Fibroblast of peridontal ligament (primary cell): ENCODE data around the gene HCFC1.
A peak's percentile ranks its signal among the peaks of the same experiment; 100 is the strongest.

Experiments used
- DNase-seq: peaks from one replicate; pipeline ENCODE4 v3.0.0-alpha.2; 2010; ENCODE audit errors: extremely low read depth

The HCFC1 gene

DNA sequence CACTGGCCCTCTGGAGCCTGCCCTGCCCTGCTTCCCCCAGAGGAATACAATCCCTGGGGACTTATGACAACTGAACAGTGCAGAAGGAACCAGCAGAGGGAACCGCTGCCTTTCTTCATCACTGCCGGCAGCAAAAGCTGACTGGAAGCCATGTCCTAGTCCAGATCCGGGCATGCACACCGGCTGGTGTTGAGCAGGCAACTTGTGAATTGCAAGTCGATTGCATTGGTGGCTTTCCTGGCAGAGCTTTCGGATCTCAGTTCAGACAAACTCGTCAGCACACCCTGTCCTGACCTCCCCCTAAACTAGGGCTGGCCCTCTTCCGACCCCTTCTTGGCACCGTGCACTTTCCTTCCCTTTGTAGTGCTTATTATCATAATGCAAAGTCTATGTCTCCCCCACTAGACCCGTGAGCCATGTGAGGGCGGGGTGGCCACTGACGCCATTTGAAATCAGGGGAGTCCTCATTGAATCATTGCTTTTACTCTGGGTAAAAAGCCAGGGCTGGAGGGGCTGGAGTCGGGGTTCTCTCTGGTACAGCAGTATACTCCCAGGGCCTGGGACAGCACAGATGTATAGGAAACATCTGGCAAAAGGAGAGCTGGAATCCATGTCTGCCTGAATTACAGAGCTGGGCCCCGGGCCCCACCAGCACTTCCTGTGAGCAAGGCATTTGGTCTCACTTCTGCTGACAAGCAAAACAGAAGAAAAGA lies 47.3 kb downstream of the HCFC1 start:
- no peak for DNase-seq

GRCh38 chrX:153922932-153923857 lies 48.4 kb downstream of the HCFC1 start:
- peak; percentile 46 for DNase-seq

DNA sequence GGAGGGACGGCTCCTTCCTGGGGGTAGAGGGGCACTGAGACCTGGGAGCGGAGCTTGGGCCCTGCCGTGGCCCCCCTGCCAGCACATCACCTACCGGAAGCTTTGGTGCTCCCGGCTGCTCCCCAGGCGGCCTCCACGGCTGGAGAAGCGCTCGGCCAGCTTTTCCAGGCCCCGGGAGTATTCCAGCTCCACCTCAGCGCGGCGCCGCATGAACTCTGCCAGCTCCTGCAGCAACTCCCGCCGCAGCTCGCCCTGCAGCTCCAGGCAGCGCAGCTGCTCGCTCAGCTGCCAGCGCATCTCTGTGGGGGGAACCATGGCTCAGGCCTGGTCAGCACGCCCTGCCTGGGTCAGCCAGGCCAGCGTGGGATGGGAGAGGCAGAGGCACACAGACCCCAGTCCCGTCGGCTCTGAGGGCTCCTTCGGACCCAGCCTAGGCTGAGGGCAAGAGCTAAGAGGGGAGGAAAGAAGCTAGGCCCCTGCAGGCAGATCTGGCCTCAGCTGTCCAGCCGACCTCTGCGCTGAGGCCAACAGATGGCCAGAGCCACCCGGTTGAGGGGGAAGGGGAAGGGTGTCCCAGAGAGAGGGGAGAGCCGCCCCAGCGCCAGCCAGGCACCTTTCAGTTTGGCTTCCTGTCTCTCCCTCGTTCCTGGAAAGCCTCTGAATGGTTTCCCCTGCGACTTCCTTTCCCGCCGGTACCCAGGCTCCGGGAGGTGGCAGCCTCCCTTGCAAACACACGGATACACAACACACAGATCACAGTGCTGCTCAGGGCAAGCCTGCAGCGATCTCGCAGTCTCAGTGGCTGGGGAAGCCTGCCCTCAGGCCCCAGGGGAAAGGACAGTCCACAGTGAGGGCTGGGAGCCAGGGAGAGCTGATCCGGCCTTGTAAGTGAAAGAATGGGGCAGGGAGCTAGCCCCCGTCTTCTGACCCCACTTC lies 49.8 kb downstream of the HCFC1 start:
- no peak for DNase-seq

DNA sequence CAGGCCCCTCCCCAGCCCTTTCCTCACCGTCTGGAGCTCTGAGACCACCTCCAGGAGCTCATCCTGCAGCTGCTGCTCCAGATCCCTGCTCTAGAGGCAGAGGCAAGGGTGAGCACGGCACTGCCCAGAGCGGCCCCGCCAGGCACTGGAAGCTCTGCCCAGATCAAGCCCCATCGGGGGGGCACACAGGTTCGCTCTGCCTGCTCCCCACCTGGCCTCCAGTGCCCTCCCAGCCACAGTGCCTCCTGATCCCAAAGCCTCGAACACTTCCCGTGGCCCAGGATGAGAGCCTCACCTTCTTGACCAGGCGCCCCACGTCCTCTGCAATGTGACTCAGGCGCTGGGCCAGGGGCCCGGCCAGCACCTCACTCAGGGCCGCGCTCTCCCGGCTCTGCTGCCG lies 50.5 kb downstream of the HCFC1 start:
- DNase-seq: no peak

DNA sequence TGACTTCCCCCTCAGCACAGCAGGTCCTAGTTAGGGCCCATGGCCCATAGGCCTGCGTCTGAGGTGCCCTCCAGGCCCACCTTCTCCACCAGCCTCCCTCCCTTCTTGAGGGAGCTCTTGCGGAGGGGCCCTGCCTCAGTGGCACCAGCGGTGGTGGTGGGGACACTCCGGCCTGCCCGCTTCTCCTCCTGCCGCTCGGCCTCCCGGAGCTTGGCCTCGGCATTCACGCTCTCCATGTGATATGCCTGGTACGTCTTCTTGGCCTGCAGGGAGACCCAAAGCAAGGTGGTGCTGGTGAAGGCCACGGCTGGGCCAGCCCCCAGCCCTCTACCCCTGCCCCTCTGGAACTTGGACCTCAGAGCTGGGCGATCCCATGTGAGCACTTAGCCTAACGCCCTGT lies 51.1 kb downstream of the HCFC1 start:
- DNase-seq: no peak

GRCh38 chrX:153919281-153919680 lies 52.3 kb downstream of the HCFC1 start:
- no peak for DNase-seq

DNA sequence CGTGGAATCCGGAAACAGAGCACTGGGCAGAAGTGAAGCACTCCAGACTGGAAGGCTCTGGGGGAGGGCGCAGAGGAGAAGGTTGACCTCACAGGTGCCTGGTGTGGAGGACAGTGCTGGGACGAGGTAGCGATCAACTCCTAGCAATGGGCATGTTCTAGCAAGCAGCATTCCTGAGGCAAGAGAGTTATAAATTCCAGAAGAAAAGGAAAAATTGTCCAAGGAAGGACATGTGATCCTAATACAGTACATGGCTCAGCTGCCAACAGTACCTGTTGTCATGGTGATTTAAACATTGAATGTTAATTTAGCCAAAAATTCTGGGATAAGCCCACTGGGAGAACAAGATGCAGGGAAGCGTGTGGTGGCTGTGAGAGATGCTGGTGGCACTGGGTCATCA lies 53.7 kb downstream of the HCFC1 start:
- no peak for DNase-seq

- DNase-seq: no peak
Observed at GRCh38 chrX:153913701-153914100, 57.9 kb downstream of the HCFC1 start.

GRCh38 chrX:153913211-153913610 lies 58.4 kb downstream of the HCFC1 start:
- no peak for DNase-seq

DNA sequence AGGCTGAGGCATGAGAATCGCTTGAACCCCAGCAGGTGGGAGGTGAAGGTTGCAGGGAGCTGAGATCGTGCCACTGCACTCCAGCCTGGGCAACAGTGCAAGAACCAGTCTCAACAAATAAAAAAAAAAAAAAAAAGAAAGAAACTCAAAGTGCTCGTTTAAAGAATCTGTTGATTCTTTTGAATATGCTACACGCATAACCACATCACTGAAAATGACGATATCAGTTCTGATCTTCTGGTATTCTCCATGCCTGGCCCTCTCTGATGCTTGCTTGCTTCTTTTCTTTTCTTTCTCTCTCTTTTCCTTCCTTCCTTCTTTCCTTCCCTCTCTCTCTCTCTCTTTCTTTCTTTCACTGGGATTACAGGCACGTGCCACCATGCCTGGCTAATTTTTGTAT lies 59.8 kb downstream of the HCFC1 start:
- no peak for DNase-seq

- no peak for DNase-seq
Observed at GRCh38 chrX:153910446-153910845, 61.2 kb downstream of the HCFC1 start.

GRCh38 chrX:153909980-153910360 lies 61.6 kb downstream of the HCFC1 start:
- no peak for DNase-seq

- DNase-seq: no peak
Observed at GRCh38 chrX:153909024-153909979, 62.3 kb downstream of the HCFC1 start.

DNA sequence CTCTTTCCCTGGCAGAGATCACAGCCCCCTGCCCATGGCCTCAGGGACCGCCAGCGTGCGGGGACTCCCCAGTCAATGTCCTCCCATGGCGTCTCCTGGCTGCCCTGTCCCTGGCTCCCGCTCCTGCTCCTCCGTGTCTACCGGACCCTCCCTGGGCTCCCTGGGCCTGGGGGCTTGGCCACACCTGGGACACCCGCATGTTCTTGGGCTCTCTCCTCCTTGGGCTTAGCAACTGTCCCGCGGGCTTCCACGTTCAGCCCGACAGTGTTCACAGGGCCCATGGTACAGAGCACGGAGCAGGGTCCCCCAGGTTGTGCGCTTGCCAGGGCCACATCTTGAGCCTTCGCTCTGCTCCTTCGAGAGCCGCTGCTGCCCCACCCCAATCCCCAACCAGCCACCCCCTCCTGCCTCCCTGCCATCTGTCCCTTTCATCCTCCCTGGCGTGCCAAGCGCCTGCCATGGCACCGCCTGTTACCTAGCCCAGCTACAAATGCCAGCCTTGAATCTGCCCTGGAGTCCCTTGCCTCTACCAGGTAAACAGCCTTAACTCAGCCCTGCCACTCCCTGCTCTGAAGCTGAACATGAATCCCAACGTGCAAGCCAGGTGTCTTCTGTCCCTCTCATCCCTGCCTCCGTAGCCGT lies 63.3 kb downstream of the HCFC1 start:
- DNase-seq: no peak

GRCh38 chrX:153907456-153907855 lies 64.2 kb downstream of the HCFC1 start:
- DNase-seq: no peak

DNA sequence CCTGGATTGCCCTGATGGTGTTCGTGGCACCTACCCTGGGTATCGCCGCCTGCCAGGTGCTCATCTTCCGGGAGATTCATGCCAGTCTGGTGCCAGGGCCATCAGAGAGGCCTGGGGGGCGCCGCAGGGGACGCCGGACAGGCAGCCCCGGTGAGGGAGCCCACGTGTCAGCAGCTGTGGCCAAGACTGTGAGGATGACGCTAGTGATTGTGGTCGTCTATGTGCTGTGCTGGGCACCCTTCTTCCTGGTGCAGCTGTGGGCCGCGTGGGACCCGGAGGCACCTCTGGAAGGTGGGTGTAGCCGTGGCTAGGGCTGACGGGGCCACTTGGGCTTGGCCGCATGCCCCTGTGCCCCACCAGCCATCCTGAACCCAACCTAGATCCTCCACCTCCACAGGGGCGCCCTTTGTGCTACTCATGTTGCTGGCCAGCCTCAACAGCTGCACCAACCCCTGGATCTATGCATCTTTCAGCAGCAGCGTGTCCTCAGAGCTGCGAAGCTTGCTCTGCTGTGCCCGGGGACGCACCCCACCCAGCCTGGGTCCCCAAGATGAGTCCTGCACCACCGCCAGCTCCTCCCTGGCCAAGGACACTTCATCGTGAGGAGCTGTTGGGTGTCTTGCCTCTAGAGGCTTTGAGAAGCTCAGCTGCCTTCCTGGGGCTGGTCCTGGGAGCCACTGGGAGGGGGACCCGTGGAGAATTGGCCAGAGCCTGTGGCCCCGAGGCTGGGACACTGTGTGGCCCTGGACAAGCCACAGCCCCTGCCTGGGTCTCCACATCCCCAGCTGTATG lies 65.3 kb downstream of the HCFC1 start:
- DNase-seq: no peak

DNA sequence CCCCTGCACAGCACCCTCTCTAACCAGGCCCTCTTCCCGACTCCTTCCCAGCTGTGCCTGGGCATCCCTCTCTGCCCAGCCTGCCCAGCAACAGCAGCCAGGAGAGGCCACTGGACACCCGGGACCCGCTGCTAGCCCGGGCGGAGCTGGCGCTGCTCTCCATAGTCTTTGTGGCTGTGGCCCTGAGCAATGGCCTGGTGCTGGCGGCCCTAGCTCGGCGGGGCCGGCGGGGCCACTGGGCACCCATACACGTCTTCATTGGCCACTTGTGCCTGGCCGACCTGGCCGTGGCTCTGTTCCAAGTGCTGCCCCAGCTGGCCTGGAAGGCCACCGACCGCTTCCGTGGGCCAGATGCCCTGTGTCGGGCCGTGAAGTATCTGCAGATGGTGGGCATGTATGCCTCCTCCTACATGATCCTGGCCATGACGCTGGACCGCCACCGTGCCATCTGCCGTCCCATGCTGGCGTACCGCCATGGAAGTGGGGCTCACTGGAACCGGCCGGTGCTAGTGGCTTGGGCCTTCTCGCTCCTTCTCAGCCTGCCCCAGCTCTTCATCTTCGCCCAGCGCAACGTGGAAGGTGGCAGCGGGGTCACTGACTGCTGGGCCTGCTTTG lies 66.0 kb downstream of the HCFC1 start:
- no peak for DNase-seq

- DNase-seq: no peak
Observed at GRCh38 chrX:153903991-153904957, 67.3 kb downstream of the HCFC1 start, which contains the start of gene AVPR2. TSS of gene AVPR2 (plus strand) at chrX:153904673. CDS start at chrX:153905146, 473 bp downstream.
